ENCODE results near the gene TMEM109.

DNA sequence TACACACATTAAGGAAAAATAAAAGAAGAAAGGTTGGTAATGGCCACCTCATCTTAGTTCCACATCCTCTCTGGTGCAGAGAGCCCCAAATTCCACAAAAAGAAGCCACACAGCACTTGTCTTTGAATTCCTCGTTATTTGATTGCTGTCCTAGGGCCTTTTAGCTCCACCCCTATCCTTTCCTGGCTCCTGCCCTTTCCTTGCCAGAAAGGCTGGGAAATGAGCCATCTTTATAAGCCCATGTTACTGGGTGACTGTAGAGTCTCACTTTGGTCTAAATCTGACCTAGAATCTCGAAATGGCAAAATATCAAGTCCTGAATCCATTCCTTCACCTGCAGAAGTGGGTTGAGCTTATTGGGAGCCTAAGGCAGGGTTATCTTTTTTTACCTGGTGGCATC, 6.0 kb downstream of the TMEM109 start:
- no peak for TF ChIP-seq ZNF384 (IDR thresholded peaks at IDR 0.05)
- no peak for TF ChIP-seq ARNT (IDR thresholded peaks at IDR 0.05)
- no peak for TF ChIP-seq SUZ12 (IDR thresholded peaks at IDR 0.05)
- no peak for TF ChIP-seq TARDBP (IDR thresholded peaks at IDR 0.05)
- TF ChIP-seq FOXA1 (IDR thresholded peaks at IDR 0.05): no peak
- no peak for TF ChIP-seq NFRKB (IDR thresholded peaks at IDR 0.05)
- TF ChIP-seq FOXK2 (IDR thresholded peaks at IDR 0.05): no peak

Measured in HEK293T (cell line).